Trophoblast cell (in vitro differentiated cells and primary cell): ENCODE data around the gene SBNO2.

ENCODE experiments used
- DNase-seq, 2 donors: peaks; one replicate each; pipeline ENCODE4 v3.0.0-alpha.2; 2016
- H2AFZ ChIP-seq: 2 replicates; pipeline ENCODE4 v1.6.1; 2013; ENCODE audit warnings: low read length, moderate library complexity, mild to moderate bottlenecking; ENCODE audit not compliant: insufficient read depth, poor library complexity
- H2AK5ac ChIP-seq: 2 replicates; pipeline ENCODE4 v1.6.1; 2013; ENCODE audit warnings: mild to moderate bottlenecking, low read length
- H2BK120ac ChIP-seq: 2 replicates; pipeline ENCODE4 v1.6.1; 2013; ENCODE audit warnings: low read length, mild to moderate bottlenecking, moderate library complexity; ENCODE audit not compliant: insufficient read depth, poor library complexity
- H2BK12ac ChIP-seq: 2 replicates; pipeline ENCODE4 v1.6.1; 2013; ENCODE audit warnings: mild to moderate bottlenecking, low read length, moderate library complexity
- H2BK5ac ChIP-seq: 2 replicates; pipeline ENCODE4 v1.6.1; 2013; ENCODE audit warnings: low read length, low read depth, moderate library complexity, mild to moderate bottlenecking; ENCODE audit not compliant: poor library complexity
- H3K14ac ChIP-seq: 2 replicates; pipeline ENCODE4 v1.6.1; 2013; ENCODE audit warnings: mild to moderate bottlenecking, low read length
- H3K18ac ChIP-seq: 2 replicates; pipeline ENCODE4 v1.6.1; 2013; ENCODE audit warnings: mild to moderate bottlenecking, low read length
- H3K23ac ChIP-seq: 2 replicates; pipeline ENCODE4 v1.6.1; 2013; ENCODE audit warnings: low read length
- H3K27ac ChIP-seq: 2 replicates; pipeline ENCODE4 v1.5.1; 2013; ENCODE audit warnings: low read depth, mild to moderate bottlenecking, inconsistent platforms, low read length, moderate library complexity
- H3K27me3 ChIP-seq: 2 replicates; pipeline ENCODE4 v1.6.1; 2013; ENCODE audit warnings: inconsistent platforms, mild to moderate bottlenecking, low read length, moderate library complexity; ENCODE audit not compliant: insufficient read depth
- H3K36me3 ChIP-seq, 2 experiments: 1 replicate in 1 of 2; 2 replicates in 1 of 2; pipeline ENCODE4 v1.6.1; 2013; ENCODE audit warnings: low read length in 2 of 2, mild to moderate bottlenecking in 2 of 2, moderate library complexity in 1 of 2; ENCODE audit not compliant: insufficient read depth in 2 of 2, control insufficient read depth in 1 of 2
- H3K4ac ChIP-seq: 2 replicates; pipeline ENCODE4 v1.6.1; 2013; ENCODE audit warnings: low read depth, mild to moderate bottlenecking, low read length, moderate library complexity
- H3K4me1 ChIP-seq, 2 experiments: 1 replicate in 1 of 2; 2 replicates in 1 of 2; pipeline ENCODE4 v1.6.1; 2013; ENCODE audit warnings: low read length in 2 of 2, mild to moderate bottlenecking in 2 of 2, moderate library complexity in 1 of 2; ENCODE audit not compliant: insufficient read depth in 2 of 2, control insufficient read depth in 1 of 2
- H3K4me2 ChIP-seq: 2 replicates; pipeline ENCODE4 v1.6.1; 2013; ENCODE audit warnings: inconsistent platforms, mild to moderate bottlenecking, low read length, moderate library complexity
- H3K4me3 ChIP-seq: 2 replicates; pipeline ENCODE4 v1.5.1; 2013; ENCODE audit warnings: mild to moderate bottlenecking, low read depth, low read length, inconsistent platforms
- H3K79me1 ChIP-seq: one replicate; pipeline ENCODE4 v1.6.1; 2013; ENCODE audit warnings: low read length
- H3K79me2 ChIP-seq: 2 replicates; pipeline ENCODE4 v1.6.1; 2013; ENCODE audit warnings: low read length, mild to moderate bottlenecking; ENCODE audit not compliant: control insufficient read depth, insufficient read depth, poor library complexity
- H3K9ac ChIP-seq: 2 replicates; pipeline ENCODE4 v1.6.1; 2013; ENCODE audit warnings: mild to moderate bottlenecking, low read length
- H3K9me3 ChIP-seq: 2 replicates; pipeline ENCODE4 v1.6.1; 2013; ENCODE audit warnings: low read depth, mild to moderate bottlenecking, control low read depth, inconsistent platforms, low read length; ENCODE audit not compliant: insufficient read depth
- H4K12ac ChIP-seq: 2 replicates; pipeline ENCODE4 v1.6.1; 2013; ENCODE audit warnings: low read depth, mild to moderate bottlenecking, low read length, moderate library complexity
- H4K8ac ChIP-seq: 2 replicates; pipeline ENCODE4 v1.6.1; 2013; ENCODE audit warnings: low read depth, mild to moderate bottlenecking, low read length, moderate library complexity
- H4K91ac ChIP-seq: one replicate; pipeline ENCODE4 v1.6.1; 2013; ENCODE audit warnings: low read depth, mild to moderate bottlenecking, low read length, moderate library complexity
- WGBS: extraction: QIAGEN DNeasy Blood & Tissue Kit; methylation state at CpG from one replicate; pipeline ENCODE4 v1.1.7; 2013; ENCODE audit warnings: missing lambda C conversion rate; ENCODE audit not compliant: insufficient read length, insufficient coverage; ENCODE audit errors: extremely low coverage; 5-methylcytosine and 5-hydroxymethylcytosine counted together

The SBNO2 gene

DNA sequence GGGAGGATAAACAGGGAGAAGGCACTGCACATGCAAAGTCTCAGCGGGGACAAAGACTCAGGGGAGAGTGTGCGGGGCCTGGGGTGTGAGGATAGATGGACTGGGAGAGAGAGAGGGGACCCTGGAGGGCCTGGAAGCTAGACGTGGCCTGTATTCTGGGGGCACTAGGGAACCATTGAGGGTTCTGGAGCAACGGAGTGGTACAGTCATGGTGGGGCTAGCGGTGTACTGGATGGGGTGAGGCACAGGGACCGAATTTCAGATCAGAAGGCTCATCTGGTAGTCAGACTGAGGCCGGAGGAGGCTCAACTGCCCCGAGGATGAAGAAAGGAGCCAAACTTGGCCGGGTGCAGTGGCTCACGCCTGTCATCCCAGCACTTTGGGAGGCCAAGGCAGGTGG, 8.0 kb upstream of the SBNO2 start:
- no peak overlapping the region for H3K4me3 ChIP-seq
- WGBS = no CpG with 5 or more reads among the region's 10 CpGs
- H3K9me3 ChIP-seq = no peaks in the 10 kb centered on the region
- no peak overlapping the region for H3K23ac ChIP-seq
- DNase-seq = no peak
- H3K36me3 ChIP-seq = no peaks in the 10 kb centered on the region
- no peak overlapping the region for H3K9ac ChIP-seq
- H3K79me1 ChIP-seq = peaks cover 24% of the 10 kb centered on the region
- peak overlapping the region; percentile 45 for H3K27ac ChIP-seq
- no peaks in the 10 kb centered on the region for H3K79me2 ChIP-seq
- H3K4me2 ChIP-seq = peak overlapping the region; percentile 2
- peak overlapping the region; percentile 5 for H4K8ac ChIP-seq
- H4K12ac ChIP-seq = no peak overlapping the region
- H3K4ac ChIP-seq = no peak overlapping the region
- H2BK5ac ChIP-seq = peak overlapping the region; percentile 34
- H3K27me3 ChIP-seq = no peaks in the 10 kb centered on the region
- peak overlapping the region; percentile 52 for H4K91ac ChIP-seq
- H3K14ac ChIP-seq = peak overlapping the region; percentile 32
- H3K4me1 ChIP-seq = peaks cover 29 to 31% of the 10 kb centered on the region in 2 experiments
- H2AFZ ChIP-seq = no peak overlapping the region
- peak overlapping the region; percentile 12 for H3K18ac ChIP-seq
- peak overlapping the region; percentile 9 for H2BK120ac ChIP-seq
- peak overlapping the region; percentile 2 for H2AK5ac ChIP-seq
- H2BK12ac ChIP-seq = peak overlapping the region; percentile 20

DNA sequence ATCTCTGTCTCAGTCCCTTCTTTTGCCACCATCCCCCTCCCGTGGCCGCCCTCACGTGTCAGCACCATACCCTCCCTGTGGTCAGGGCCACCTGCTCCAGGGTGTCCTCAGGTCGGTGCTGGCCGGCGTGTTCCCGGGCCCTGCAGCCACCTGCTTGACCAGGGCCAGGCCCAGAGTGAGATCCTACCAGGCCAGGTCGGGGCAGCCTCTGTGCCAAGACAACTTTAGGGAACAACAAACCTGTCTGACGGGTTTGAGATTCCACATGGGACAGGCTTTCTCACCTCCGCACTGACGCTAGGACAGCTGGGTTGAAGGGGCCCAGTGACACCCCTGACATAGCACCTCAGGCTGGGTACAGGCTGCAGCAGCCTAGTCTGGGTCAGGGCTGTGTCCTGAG, 7.5 kb upstream of the SBNO2 start:
- WGBS = no CpG with 5 or more reads among the region's 11 CpGs
- Histone ChIP-seq H3K36me3 (no peaks in the 10 kb centered on the region), H2AK5ac (no peak overlapping the region), H3K9ac (no peak overlapping the region), H2AFZ (no peak overlapping the region), H3K4ac (no peak overlapping the region), H3K18ac (peak overlapping the region; percentile 57), H2BK5ac (peak overlapping the region; percentile 34), H3K4me2 (peak overlapping the region; percentile 2), H3K14ac (peak overlapping the region; percentile 32), H3K23ac (no peak overlapping the region), H2BK12ac (peak overlapping the region; percentile 20), H4K91ac (peak overlapping the region; percentile 52), H3K4me1 (peaks cover 29 to 31% of the 10 kb centered on the region in 2 experiments), H4K8ac (peak overlapping the region; percentile 23), H3K79me2 (no peaks in the 10 kb centered on the region), H3K9me3 (no peaks in the 10 kb centered on the region), H3K27ac (peak overlapping the region; percentile 45), H3K4me3 (no peak overlapping the region), H3K79me1 (peaks cover 24% of the 10 kb centered on the region), H4K12ac (no peak overlapping the region), H3K27me3 (no peaks in the 10 kb centered on the region), H2BK120ac (peak overlapping the region; percentile 9)
- peak; percentile 60 to 75 for DNase-seq

DNA sequence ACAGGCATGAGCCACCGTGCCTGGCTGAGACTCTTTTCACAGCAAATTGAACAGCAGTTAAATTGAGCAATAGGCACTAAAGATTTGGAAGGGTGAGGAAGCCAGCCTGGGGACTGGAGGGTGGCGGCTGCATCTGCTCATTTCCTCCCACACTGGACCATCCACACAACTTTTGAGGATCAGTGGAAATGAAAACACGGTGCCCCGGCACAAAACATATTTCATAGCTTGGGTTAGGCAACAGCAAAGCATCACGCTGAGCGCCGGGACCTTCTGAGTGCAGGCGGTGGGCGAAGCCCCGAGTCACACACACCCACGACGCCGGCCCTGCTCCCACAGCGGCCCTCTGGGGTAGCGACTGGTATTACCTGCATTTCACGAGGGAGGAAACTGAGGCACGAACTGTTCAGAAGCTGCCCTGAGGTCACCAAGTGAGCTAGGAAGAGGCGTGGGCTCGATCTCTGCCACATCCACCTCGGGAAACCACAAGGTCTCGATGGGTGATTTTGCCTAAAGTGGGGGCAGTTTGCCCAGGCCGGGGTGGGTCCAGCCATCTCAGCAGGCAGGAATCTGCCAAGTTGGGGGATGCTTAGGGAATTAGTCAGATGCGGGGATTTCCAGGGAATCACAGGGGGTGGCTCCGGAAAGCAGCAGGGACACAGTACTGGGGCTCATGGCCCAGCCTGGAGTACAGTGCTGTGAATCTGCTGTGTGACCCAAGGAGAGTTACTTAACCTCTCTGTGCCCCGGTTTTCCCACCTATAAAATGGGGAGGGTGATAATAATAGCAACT, 3.5 kb upstream of the SBNO2 start:
- Histone ChIP-seq H3K9ac (no peak overlapping the region), H2AK5ac (peak overlapping the region; percentile 88)
- WGBS = no CpG with 5 or more reads among the region's 25 CpGs

DNA sequence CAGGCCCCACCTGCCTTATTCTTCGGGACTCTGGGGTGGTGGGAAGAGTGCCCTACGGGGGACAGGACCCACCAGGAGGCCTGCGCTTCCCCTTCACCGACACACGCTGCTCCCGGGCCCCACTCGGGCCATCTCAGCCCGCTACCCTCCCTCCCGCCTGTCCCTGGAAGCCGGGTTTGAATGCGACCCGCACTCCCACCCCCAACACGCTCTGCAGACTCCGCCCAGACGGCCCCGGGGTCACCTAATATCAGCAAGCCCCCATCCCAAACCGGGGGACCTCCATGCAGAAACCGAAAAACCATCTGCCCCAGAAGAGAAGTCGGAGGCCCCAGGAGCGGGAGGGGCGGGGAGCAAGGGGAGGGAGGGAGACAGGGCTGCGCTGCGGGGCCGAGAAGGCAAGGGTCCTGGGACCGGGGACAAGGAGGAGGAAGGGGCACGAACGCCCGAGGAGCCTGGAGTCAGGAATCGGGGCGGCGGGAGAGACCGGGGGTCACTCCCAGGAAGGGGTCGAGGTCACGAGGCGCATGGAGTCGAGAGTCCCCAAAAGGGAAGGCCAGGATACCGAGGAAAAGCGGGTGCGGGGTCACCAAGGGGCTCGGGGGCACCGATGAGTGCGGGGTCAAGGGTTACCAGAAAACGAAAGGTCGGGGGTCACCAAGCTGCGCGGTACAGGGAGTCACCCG, 766 bp downstream of the SBNO2 start:
- H3K18ac ChIP-seq = peak overlapping the region; percentile 88
- peaks cover 3 to 9% of the 10 kb centered on the region in 2 experiments for H3K36me3 ChIP-seq
- no peak for DNase-seq
- H3K4me3 ChIP-seq = peak overlapping the region; percentile 87
- H2BK120ac ChIP-seq = peak overlapping the region; percentile 80
- peak overlapping the region; percentile 42 for H3K9ac ChIP-seq
- H2BK5ac ChIP-seq = peak overlapping the region; percentile 63
- no CpG with 5 or more reads among the region's 47 CpGs for WGBS
- peak overlapping the region; percentile 93 for H4K91ac ChIP-seq
- H3K9me3 ChIP-seq = peaks cover 10% of the 10 kb centered on the region
- H3K79me2 ChIP-seq = peaks cover 27% of the 10 kb centered on the region
- peaks cover 29% of the 10 kb centered on the region in 2 experiments for H3K4me1 ChIP-seq
- no peak overlapping the region for H2BK12ac ChIP-seq
- peak overlapping the region; percentile 97 for H3K4ac ChIP-seq
- peak overlapping the region; percentile 37 for H3K27ac ChIP-seq
- H3K23ac ChIP-seq = no peak overlapping the region
- peak overlapping the region; percentile 89 for H3K14ac ChIP-seq
- peak overlapping the region; percentile 91 for H3K4me2 ChIP-seq
- peak overlapping the region; percentile 88 for H2AK5ac ChIP-seq
- H3K79me1 ChIP-seq = peaks cover 16% of the 10 kb centered on the region
- H2AFZ ChIP-seq = peak overlapping the region; percentile 77
- no peaks in the 10 kb centered on the region for H3K27me3 ChIP-seq
- peak overlapping the region; percentile 95 for H4K8ac ChIP-seq
- peak overlapping the region; percentile 87 for H4K12ac ChIP-seq

More for the DNA sequence above, 3.5 kb upstream of the SBNO2 start:
- Histone ChIP-seq H4K12ac (no peak overlapping the region), H3K27me3 (no peaks in the 10 kb centered on the region), H2AFZ (no peak overlapping the region), H3K79me2 (peaks cover 9% of the 10 kb centered on the region), H2BK12ac (peak overlapping the region; percentile 6), H2BK120ac (peak overlapping the region; percentile 7), H3K36me3 (no peaks in the 10 kb centered on the region), H3K4me2 (no peak overlapping the region), H3K9me3 (no peaks in the 10 kb centered on the region), H3K14ac (no peak overlapping the region), H2BK5ac (no peak overlapping the region), H3K4me1 (peaks cover 20 to 22% of the 10 kb centered on the region in 2 experiments), H3K4me3 (no peak overlapping the region), H3K18ac (no peak overlapping the region), H3K4ac (no peak overlapping the region), H4K91ac (no peak overlapping the region), H3K79me1 (peaks cover 25% of the 10 kb centered on the region), H3K23ac (no peak overlapping the region), H4K8ac (no peak overlapping the region), H3K27ac (no peak overlapping the region)
- DNase-seq = peak; percentile 36 to 45
